RPMI7951 (cell line): Measurements from ENCODE around the gene BORCS6. TPM values are rescaled to one million over a fixed set of nuclear protein-coding genes. Genes with fewer than 3 reads are reported as not detected.
"Not testable (repeated sequence)": the region's sequence is repeated elsewhere in the genome, so short reads cannot be mapped to it uniquely, and the experiment has no call there.

ENCODE experiments used
- DNase-seq: peaks from one replicate; pipeline ENCODE4 v3.0.0-alpha.2; 2012; ENCODE audit warnings: low read depth
- total RNA-seq: library from RNA; depleted of rRNA; stranded (reverse); fragments of >200 nt; shearing (Covaris generic); gene quantifications from 2 replicates; pipeline ENCODE4 v1.2.3, GENCODE V29; 2014; rRNA removed

Gene BORCS6
- total RNA-seq: 3.0 and 5.9 TPM in 2 replicates

DNA sequence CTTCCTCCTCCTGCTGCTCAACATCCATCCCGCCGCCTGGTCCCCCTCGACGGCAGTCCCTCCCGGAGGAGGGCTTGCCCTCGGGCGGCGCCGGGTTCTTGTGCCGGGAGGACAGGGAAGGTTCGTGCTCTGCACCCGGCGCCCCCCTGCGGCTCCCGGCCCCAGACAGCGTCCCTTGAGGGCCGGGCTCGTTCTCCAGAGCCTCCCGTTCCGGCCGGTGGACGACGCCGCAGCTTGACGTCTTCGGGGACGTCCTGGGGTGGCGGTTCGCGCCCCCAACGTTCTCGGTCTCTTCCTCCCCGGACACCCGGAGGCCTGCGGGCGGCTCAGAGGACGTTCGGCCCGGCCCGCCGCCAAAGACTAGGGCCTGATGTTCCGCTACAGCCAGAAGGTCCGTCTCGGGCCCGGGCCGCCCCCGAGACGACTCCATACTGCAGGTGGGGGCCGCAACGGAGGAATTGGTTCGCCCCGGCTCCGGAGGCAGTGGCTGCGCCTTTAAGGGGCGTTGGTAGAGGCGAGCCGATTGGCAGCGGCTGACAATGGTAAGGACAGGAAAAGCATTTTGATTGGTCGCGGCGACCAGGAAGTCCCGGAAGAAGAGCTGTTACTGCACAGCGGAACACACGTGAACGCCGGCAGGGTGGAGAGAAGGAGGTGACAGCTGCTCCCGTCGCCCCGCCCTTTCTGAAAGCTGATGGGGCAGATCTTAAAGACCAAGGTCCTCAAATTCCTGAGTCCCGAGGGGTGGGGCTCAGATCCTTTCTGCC lies at the start of gene BORCS6:
BORCS6 (minus strand) TSS at position 470 of the 767 bp plus-strand sequence; CDS start at position 430, 40 bp downstream.
- peak; percentile 98 for DNase-seq

DNA sequence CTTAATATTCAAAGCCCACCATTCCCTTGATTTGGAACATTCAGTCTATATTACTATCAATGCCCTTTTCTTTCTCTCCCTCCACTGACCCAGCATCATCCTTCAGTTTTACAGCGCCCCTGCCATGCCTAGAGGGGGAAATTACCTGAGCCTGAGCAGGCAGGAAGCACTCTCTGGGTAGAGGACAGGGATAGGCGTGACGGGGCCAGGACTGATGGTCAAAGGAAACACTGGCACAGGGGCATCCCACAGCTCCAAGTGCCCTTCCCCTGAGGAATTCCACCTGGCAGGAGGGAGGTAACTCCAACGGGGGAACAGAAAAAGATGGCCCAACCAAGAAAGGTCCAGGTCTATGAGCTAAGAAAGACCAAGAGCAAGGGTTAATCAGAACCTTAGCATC lies 47.9 kb upstream of the BORCS6 start:
- DNase-seq: no peak

DNA sequence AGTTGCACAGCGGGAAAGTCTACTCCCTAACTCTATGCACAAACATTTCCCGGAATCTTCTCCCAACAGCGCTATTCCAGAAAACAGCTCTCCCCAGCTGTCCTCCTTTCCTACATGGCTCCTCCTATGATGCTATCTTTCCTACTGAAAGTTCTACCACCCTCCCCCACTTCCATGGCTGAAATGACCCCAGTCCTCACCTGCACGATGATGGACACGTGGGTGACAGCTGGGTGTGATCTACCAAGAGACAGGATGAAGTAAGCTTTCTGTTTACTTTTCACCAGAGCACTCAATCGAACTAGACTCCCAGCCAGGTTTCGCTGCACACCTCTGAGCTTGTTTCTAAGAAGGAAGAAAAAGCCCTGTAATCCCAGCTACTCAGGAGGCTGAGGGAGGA lies 47.2 kb upstream of the BORCS6 start:
- DNase-seq: no peak

DNA sequence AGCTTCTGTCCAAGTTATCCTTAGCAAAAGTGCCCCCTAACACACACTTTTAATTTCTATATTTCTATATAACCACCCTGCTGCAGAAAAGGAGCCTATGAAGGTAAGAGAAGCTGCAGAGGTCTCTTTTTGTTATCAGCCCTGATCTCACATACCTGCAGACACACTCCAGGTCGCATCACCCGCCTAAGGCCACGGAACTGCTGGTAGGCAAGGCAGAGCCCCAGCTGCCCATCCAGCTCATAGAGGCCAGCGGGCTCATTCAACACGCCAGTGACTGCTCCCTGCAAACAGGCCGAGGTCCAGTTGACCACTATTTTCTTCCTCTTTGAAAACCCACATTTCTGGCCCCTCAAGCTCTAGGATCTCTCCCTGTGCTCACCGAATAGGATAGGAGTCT lies 45.7 kb upstream of the BORCS6 start:
- no peak for DNase-seq

DNA sequence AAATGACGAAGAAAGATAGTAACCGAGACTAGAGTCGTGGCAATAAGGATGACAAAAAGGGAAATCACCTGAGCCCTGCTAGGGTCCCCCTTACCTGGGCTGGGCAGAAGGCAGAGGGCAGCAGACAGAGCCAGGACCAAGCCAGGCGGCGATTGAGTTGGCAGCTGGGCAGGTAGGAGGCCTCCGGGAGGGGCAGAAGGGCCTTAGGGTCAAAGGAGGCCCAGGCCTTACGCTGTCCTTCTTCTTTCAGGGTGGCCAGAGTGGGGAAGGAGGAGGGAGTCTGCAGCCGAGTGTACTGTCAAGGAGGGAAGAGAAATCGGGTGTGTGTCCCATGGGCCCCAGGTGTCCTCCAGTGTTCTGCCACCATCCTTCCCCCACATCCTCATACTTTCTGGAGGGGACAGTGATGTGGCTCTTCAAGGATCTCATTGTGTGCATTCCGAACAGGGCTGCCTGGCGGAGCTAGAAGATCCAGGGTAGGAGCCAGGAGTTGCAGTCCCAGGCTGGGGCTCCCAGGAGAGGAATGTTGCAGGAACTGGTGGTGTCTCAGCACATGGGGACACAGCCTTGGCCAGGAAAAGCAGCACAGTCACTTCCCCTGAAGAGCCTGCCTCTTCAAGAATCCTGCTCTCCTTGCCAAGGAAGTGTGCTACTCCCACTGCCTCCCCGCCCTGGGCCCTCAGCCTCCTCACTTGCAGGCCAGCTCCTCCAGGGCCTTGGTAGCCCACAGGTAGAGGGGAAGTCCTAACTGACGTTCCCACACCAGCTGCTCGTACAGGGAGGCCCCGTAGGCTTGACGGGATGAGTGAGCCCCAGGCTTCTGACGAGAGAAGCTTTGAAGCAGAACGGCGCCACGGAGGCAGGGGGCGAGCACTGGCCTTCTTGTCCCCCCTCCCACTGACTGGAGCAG lies 44.6 kb upstream of the BORCS6 start:
- no peak for DNase-seq

DNA sequence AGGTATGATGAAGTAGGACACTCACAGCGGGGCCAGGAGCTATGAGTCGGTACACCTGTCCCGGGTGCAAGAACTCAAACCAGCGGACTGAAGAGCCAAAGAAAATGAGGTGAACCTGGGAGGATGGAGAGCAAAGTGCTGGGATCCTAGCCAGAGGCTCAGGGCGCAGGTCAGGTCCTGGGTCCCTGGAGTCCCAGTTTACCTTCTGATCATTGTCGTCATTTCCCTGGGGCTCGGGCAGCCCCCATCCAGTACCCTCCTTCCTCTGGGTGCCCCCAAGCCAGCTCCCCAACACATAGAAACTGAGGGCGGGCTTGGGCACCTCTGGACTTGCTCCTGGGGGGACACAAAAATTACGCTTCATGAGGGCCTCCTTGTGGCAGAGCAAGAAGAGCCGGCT lies 41.7 kb upstream of the BORCS6 start:
- DNase-seq: no peak

DNA sequence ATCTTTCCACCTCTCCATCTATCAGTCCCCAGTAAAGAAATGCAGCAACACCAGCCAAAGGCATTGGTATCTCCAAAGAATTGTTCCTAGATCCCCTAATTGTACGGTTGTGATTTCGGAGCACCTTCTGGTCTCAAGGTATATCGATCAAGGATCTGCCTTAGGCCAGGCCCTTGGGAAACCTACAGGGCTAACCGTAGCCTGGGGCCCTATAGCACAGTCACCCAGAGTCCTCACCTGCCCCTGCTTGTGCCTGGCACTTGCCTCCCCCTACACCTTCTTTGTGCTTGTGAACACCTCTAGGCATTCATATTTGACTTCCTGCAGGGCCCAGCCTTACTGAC lies 37.2 kb upstream of the BORCS6 start:
- DNase-seq: no peak

DNA sequence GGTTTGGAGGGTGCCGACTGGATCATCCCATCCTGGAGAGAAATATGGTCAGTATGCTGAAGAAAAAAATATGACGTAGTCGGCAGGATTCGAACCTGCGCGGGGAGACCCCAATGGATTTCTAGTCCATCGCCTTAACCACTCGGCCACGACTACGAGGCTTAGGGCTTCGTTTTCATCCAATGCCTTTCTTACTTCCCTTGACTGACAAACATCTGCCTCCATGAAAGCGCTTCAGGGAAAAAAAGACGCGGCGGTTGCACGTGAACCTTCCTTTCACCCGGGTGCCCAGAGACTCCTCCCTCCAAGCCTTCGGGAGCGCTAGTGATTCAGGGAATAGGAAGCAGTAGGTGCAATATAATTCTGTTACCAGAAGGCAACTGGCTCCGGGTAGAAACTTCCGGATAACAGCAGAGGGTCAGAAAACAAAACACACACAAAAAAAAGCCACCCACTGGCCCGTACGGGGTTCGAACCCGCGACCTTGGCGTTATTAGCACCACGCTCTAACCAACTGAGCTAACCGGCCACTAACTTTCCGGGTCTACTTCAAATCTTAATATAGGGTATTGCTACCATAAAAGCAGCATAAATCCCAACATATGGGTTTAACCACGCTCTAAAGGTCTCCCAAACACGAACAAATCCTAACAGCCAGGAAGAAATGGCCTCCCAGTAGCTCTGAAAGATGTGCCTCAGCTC lies 36.7 kb upstream of the BORCS6 start:
- peak; percentile 90 for DNase-seq

DNA sequence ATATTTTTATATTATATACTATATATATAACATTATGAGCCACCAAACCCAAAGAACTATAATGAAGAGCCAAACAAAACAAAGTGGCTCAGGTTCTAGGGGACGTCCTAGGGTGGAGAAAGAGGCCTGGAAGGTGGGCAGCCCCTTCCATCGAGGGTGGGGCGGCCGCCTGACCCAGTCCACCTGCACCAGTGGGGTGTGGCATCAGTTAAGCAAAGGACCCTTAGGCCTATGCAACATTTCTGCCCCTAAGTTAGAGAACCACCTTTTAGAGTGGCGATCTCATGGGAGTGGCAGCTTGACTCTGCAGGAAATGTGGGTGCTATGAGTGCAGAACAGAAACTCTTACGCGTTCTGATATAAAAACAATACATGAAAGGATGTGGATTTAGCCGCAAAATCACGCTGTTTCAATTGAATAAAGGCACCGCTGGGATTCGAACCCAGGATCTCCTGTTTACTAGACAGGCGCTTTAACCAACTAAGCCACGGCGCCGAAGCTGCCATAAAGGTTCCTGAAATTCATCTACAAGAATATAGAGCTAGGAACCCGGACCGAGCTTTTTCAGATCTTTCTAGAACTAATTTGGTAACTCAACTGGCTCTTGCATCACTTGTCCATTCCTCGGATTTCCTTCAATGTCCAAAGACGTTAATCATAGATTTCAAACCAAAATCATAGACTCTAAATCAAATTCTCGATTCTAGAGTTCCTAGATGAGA lies 36.0 kb upstream of the BORCS6 start:
- peak; percentile 74 for DNase-seq

DNA sequence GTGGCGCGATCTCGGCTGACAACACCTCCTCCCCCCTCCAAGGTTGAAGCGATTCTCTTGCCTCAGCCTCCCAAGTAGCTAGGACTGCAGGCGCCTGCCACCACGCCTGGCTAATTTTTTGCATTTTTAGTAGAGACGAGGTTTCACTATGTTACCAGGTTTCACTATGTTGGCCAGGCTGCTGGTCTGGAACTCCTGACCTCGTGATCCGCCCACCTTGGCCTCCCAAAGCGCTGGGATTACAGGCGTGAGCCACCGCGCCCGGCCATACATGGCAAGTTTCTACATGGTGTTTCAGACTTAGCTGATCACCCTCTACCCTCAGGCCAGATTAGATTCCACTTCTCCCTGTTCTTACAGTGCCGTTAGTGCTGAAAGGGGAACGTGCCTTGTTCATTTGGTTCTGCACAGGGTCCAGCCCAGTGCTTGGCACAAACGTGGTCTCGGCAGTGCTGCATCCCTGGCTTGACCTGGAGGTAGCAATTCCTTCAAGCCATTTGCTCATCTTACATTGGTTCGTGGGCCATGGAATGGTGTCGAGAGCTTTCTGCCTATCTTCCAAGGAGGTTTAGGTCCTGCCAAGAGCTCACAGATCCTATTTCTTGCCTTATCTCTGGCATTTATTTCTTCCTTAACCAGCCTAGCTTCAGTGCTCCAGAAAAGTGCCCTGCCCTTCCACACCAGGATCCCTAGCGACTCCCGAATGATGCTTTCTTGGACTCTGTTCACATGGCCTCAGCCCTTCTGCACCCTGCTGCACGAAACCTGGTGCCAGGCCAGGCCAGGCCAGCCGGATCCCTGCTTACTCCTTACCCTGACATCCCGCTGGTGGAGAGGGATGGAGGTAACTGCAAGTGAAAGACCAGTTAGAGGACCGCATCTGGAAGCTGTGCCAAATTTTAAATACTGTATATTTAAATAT lies 35.2 kb upstream of the BORCS6 start:
- DNase-seq: no peak

DNA sequence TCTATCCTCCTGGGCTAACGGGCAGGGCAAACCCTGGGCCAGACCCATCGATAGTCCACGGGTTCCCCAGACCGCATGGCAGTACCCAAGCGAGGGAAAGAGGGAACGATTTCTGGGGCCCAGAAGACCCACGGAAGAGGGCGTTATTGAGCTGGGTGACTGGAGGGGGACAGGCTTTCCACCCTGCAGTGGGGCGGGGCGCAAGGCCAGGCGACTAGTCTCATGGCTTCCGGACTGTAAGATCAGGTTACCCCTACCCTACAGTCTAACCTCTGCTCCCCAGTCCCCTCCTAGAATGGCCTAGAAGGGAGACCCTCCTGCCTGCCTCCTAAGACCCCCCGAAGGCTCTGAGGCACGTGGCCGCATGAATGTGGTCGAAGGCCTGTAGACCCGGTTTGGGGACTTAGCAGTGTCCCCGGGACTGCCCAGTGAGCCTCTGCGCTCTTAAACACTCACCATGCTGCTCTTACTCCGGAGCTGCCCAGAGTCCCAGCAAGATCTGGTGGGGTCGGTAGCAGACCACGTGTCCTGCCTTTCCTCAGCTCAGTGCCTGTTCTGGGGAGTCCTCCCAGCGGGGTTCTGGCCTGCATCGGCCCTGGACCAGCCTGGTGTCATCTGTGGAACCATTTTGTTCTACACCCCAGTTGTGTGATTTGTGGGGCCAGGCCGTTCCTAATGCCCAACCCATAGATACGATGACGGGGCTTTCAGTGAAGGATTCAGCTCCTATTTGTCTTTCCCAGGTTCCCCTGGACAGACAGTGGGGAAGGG lies 33.6 kb upstream of the BORCS6 start:
- DNase-seq: peak; percentile 53

DNA sequence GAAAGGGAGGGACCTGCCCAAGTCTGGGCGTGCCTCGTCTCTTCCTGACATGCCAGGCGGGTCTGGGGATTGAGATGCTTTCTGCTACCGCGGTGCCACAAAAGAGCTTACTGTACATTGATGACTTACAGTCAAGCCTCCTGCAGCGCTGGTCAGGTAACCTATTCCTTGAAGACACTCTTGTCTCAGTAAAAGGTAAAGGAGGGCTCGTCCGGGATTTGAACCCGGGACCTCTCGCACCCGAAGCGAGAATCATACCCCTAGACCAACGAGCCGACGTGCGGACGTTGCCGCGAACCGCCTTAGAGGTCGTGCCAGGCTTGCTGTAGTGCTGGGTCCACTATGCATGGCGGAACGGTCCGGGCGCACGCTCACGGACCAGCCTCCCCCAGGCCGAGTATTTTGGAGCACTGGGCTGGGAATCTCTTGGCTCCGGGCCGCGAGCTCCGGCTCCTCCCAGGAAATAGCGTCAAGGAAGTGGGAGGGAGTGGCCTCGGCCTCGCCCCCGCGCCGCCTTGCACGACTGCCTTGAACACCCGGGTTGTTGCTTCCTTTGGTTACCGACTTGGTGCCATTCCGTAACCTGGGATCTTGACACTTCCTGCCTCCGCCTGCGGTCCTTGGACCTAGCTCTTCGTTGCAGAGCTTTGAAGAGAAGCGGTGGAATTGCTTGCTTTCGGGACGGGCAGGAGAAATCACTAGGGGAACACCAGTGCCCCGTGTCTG lies 32.8 kb upstream of the BORCS6 start:
- peak; percentile 92 for DNase-seq

DNA sequence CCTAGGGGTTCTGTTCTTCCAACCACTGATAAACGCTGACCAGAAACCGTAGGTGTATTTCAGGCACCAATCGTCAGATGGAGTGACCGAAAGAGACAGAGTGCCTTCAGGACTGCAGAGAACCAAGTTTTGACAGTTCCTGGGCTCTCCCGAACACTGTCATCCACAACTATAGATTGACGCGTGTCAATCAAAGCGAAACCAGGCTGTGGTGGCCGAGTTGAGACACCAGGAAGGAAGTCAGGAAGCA lies 32.3 kb upstream of the BORCS6 start:
- no peak for DNase-seq

DNA sequence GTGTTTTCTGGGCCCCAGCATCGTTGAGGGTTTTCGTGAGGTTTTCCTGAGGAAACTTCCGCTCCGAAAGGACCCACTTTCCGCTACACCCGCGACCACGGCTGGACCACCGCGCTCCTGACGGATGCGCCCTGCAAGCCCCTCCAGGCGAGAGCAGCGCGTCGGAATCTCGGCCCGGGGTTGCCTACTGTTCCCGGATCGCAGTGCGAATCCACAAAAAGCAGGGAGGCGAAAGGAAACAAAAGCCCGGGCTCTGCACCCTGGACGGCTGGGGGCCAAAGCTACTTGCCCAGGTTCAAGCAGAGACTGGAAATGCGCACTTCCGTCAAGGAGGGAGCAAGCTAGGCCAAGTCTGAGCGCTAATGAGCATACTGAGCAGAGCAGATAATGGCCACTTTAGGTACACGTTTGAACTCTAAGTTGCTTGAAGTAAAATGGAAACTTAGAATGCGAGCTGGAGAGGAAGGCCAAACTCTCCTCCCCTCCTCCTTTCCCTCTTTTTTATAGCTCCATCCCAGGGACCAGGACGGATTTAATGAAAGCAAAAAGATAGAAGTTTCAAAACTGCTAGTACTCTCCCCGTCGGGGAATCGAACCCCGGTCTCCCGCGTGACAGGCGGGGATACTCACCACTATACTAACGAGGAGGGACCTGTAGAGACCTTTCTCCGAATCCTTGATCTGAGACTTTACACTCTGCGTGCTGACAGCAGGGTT lies 31.8 kb upstream of the BORCS6 start:
- DNase-seq: peak; percentile 86

DNA sequence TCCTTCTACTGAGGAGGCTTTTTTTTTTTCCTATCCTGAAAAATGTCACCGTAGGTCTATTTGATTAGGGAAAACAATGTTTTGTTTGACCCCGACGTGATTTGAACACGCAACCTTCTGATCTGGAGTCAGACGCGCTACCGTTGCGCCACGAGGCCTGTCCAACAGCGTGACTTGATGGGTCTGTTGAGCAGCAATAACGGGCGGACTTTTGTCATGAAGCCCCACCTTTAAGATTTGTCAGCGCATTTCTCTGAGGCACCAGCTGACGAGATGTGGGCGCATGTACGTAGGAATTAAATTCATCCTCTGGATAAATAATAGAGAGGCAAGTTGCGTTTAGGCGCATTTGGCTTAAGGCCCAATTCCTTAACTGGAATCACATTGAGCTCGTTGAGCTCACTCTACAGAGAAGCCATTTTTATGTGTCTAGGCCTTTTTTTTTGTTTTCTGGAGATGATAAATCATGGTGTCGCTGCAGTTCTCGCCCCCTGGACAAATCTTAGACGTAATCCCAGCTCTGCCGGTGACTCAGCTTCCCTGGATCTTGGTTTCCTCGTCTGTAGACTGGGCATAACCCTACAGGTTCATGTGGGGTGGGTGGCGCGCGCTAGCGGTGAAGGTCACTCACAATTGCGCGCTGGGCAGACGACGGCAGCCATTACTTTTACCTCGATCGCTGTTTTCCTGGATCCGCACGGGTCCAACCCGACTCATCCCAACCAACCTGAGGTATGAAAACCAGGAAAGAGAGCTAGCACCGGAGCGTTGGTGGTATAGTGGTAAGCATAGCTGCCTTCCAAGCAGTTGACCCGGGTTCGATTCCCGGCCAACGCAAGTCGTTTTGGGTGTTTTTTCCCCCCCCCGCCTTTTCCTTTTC lies 31.0 kb upstream of the BORCS6 start:
- peak; percentile 85 for DNase-seq

DNA sequence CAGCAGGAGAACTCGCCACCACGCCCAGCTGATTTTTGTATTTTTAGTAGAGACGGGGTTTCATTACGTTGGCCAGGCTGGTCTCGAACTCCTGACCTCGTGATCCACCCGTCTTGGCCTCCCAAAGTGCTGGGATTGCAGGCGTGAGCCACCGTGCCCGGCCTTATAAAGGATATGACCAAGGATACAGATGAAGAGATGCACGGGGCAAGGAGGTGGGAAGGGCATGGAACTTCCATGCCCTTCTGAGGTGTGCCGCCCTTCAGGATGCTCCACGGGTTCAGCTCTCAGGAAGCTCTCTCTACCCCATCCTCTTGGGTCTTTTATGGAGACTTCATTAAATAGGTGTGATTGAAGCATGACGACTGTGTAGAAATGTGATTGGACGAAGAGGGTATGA lies 24.0 kb upstream of the BORCS6 start:
- DNase-seq: not testable (repeated sequence)

DNA sequence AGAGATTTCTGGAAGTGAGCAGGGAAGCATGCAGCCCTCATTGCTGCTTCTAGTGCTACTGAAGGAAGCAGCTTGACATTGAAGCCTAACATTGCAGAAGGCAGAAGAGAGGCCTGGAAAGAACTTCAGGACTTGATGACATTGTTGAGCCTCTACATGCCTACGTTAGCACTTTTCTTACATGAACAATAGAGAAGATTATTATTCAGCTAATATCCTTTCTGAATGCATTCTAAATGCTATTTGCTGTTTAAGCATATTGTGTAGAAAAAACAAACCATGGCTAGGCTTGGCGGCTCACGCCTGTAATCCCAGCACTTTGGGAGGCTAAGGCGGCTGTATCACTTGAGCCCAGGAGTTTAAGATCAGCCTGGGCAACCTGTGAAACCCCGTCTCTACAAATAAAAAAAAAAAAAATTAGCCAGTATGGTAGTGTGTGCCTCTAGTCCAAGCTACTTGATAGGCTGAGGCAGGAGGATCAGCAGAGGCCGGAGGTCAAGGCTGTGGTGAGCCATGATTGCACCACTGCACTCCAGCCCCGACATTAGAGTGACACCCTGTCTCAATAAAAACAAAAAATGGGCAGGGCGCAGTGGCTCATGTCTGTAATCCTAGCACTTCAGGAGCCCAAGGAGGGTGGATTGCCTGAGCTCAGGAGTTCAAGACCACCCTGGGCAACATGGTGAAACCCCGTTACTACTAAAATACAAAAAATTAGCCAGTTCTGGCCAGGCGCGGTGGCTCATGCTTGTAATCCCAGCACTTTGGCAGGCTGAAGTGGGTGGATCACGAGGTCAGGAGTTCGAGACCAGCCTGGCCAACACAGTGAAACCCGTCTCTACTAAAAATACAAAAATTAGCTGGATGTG lies 22.6 kb upstream of the BORCS6 start:
- DNase-seq: no peak
